Right ventricle myocardium superior (tissue), 1 donor: Measurements from ENCODE around the gene IFIT2. TPM values are rescaled to one million over a fixed set of nuclear protein-coding genes. Genes with fewer than 3 reads are reported as not detected.
"Not testable (repeated sequence)": the region's sequence is repeated elsewhere in the genome, so short reads cannot be mapped to it uniquely, and the experiment has no call there.

Experiments
- ATAC-seq: fragments of 200-7000 bp; cut with Tn5 transposase; one replicate; pipeline ENCODE4 v1.9.1; 2020; ENCODE audit warnings: mild to moderate bottlenecking; ENCODE audit not compliant: poor library complexity
- DNase-seq: peaks from one replicate; pipeline ENCODE4 v3.0.0-alpha.2; 2020
- intact Hi-C: fragments of 100-400 bp; cut with DNase I; formaldehyde crosslinking; loops from one replicate; pipeline ENCODE4 v1.11.2; 2022
- total RNA-seq: library from RNA; stranded (reverse); fragmentation: NEBNext Ultra II Directional; extraction: Animal tissue kit (Norgen Biotek cat#: 25700); gene quantifications from one replicate; pipeline ENCODE4 v1.2.1, GENCODE V29; 2021
- donor health status: DM: no; HTN: yes; CAD: no; lungs with severe emphysema.

The IFIT2 gene
- total RNA-seq, 1 donor from 2014 or later = 4.3 TPM

- ATAC-seq (no peak), DNase-seq (no peak)
- intact Hi-C loops = no loop called here
Observed at GRCh38 chr10:89330537-89331212, 28.8 kb downstream of the IFIT2 start.

GRCh38 chr10:89331487-89332122 lies 29.8 kb downstream of the IFIT2 start:
- DNase-seq, intact Hi-C loops, ATAC-seq: not testable (repeated sequence)

GRCh38 chr10:89332123-89332633 lies 30.3 kb downstream of the IFIT2 start:
- intact Hi-C loops = no loop called here
- DNase-seq = no peak
- peak; percentile 65 for ATAC-seq

- ATAC-seq (no peak), DNase-seq (no peak)
- intact Hi-C loops = no loop called here
Observed at GRCh38 chr10:89335226-89335625, 33.4 kb downstream of the IFIT2 start.

GRCh38 chr10:89336241-89336640 lies 34.4 kb downstream of the IFIT2 start:
- intact Hi-C loops = no loop called here
- ATAC-seq (no peak), DNase-seq (no peak)

- intact Hi-C loops = no loop called here
- ATAC-seq (no peak), DNase-seq (no peak)
Observed at GRCh38 chr10:89337484-89337883, 35.6 kb downstream of the IFIT2 start.

- no peak for DNase-seq
- intact Hi-C loops = no loop called here
- ATAC-seq = no peak
Observed at GRCh38 chr10:89338713-89339112, 36.9 kb downstream of the IFIT2 start.

GRCh38 chr10:89339875-89340274 lies 38.0 kb downstream of the IFIT2 start:
- DNase-seq = no peak
- intact Hi-C loops = no loop called here
- no peak for ATAC-seq

- no peak for DNase-seq
- no peak for ATAC-seq
- intact Hi-C loops = no loop called here
Observed at GRCh38 chr10:89341649-89342048, 39.8 kb downstream of the IFIT2 start.

GRCh38 chr10:89342206-89342958 lies 40.5 kb downstream of the IFIT2 start:
- ATAC-seq = peak; percentile 21
- DNase-seq = peak; percentile 61
- intact Hi-C loops = no loop called here

GRCh38 chr10:89343089-89343767 lies 41.4 kb downstream of the IFIT2 start:
- ATAC-seq (no peak), DNase-seq (no peak)
- intact Hi-C loops = no loop called here

- DNase-seq (no peak), ATAC-seq (no peak)
- intact Hi-C loops = no loop called here
Observed at GRCh38 chr10:89344156-89344555, 42.3 kb downstream of the IFIT2 start.

GRCh38 chr10:89345367-89346000 lies 43.6 kb downstream of the IFIT2 start:
- no peak for DNase-seq
- intact Hi-C loops = no loop called here
- ATAC-seq = no peak

- intact Hi-C loops = no loop called here
- ATAC-seq = peak; percentile 28
Observed at GRCh38 chr10:89346405-89347254, 44.8 kb downstream of the IFIT2 start.

GRCh38 chr10:89347701-89348457 lies 46.0 kb downstream of the IFIT2 start:
- DNase-seq (no peak), ATAC-seq (no peak)
- intact Hi-C loops = no loop called here

More at GRCh38 chr10:89346405-89347254, 44.8 kb downstream of the IFIT2 start:
- no peak for DNase-seq

- intact Hi-C loops = no loop called here
- no peak for DNase-seq
Observed at GRCh38 chr10:89348481-89348880, 46.6 kb downstream of the IFIT2 start.

GRCh38 chr10:89348975-89349374 lies 47.1 kb downstream of the IFIT2 start:
- DNase-seq (no peak), ATAC-seq (no peak)
- intact Hi-C loops = no loop called here

More at GRCh38 chr10:89348481-89348880, 46.6 kb downstream of the IFIT2 start:
- no peak for ATAC-seq
